Lung (tissue), 12 donors: Measurements from ENCODE around the gene SIGLEC9. TPM values are rescaled to one million over a fixed set of nuclear protein-coding genes. Genes with fewer than 3 reads are reported as not detected.

Source experiments
- ATAC-seq: fragments of 200-7000 bp; cut with Tn5 transposase; one replicate; pipeline ENCODE4 v1.9.1; 2020; ENCODE audit warnings: moderate number of reproducible peaks; ENCODE audit not compliant: insufficient read depth, low FRiP score
- DNase-seq, 3 donors: peaks; one replicate each; pipeline ENCODE4 v3.0.0-alpha.2; 2013 to 2017
- H3K27ac ChIP-seq, 2 donors: one replicate each; pipeline ENCODE4 v1.5.1; 2013; ENCODE audit warnings: mild to moderate bottlenecking in 2 of 2, moderate library complexity in 2 of 2, control low read depth in 1 of 2, inconsistent platforms in 1 of 2, low read depth in 1 of 2, low read length in 1 of 2
- H3K27me3 ChIP-seq, 3 donors: one replicate each; pipeline ENCODE4 v1.5.1; 2013; ENCODE audit warnings: low read length in 2 of 3; ENCODE audit not compliant: control insufficient read depth in 3 of 3, insufficient read depth in 3 of 3
- H3K36me3 ChIP-seq, 4 donors: one replicate each; pipeline ENCODE4 v1.5.1; 2013; ENCODE audit warnings: low read length in 4 of 4, mild to moderate bottlenecking in 1 of 4, moderate library complexity in 1 of 4; ENCODE audit not compliant: control insufficient read depth in 4 of 4, insufficient read depth in 4 of 4
- H3K4me1 ChIP-seq, 5 donors: one replicate each; pipeline ENCODE4 v1.5.1; 2013; ENCODE audit warnings: low read length in 5 of 5, mild to moderate bottlenecking in 2 of 5, moderate library complexity in 1 of 5; ENCODE audit not compliant: control insufficient read depth in 5 of 5, insufficient read depth in 5 of 5
- H3K4me3 ChIP-seq: one replicate; pipeline ENCODE4 v1.5.1; 2013; ENCODE audit warnings: mild to moderate bottlenecking, control low read depth, moderate library complexity
- H3K9ac ChIP-seq, 2 donors: one replicate each; pipeline ENCODE4 v1.5.1; 2013; ENCODE audit warnings: low read length in 2 of 2, control low read depth in 1 of 2; ENCODE audit not compliant: insufficient read depth in 1 of 2
- H3K9me3 ChIP-seq, 4 donors: one replicate each; pipeline ENCODE4 v1.5.1; 2013; ENCODE audit warnings: low read length in 3 of 4, mild to moderate bottlenecking in 1 of 4, moderate library complexity in 1 of 4; ENCODE audit not compliant: control insufficient read depth in 4 of 4, insufficient read depth in 3 of 4
- CTCF ChIP-seq: IDR thresholded peaks from 2 replicates; pipeline ENCODE4 v1.5.1; 2012; ENCODE audit warnings: mild to moderate bottlenecking; ENCODE audit errors: control extremely low read depth, extremely low read depth
- WGBS, 2 donors: extraction: QIAGEN DNeasy Blood & Tissue Kit; methylation state at CpG; one replicate each; pipeline ENCODE4 v1.1.7; 2013; 5-methylcytosine and 5-hydroxymethylcytosine counted together
- polyA plus RNA-seq, 2 donors: library from polyadenylated mRNA; stranded (reverse); fragments of 200-250 nt; gene quantifications; one replicate each; pipeline ENCODE4 v1.2.1, GENCODE V29; 2013
- total RNA-seq, 2 donors: library from RNA; depleted of rRNA in 1 of 2; stranded (reverse); fragments of >200 nt in 1 of 2; gene quantifications; one replicate each; pipeline ENCODE4 v1.2.1, GENCODE V29; 2014 to 2021
- donor health status: control.
- donor health status: control.
- donor health status: Bipolar disorder and iron deficiency.
- donor health status: healthy.
- donor health status: DM: yes; HTN: yes; CAD: no.

The SIGLEC9 gene
- total and polyA plus RNA-seq, 4 donors, result 4.3 to 57.0 (median 15.1) TPM

DNA sequence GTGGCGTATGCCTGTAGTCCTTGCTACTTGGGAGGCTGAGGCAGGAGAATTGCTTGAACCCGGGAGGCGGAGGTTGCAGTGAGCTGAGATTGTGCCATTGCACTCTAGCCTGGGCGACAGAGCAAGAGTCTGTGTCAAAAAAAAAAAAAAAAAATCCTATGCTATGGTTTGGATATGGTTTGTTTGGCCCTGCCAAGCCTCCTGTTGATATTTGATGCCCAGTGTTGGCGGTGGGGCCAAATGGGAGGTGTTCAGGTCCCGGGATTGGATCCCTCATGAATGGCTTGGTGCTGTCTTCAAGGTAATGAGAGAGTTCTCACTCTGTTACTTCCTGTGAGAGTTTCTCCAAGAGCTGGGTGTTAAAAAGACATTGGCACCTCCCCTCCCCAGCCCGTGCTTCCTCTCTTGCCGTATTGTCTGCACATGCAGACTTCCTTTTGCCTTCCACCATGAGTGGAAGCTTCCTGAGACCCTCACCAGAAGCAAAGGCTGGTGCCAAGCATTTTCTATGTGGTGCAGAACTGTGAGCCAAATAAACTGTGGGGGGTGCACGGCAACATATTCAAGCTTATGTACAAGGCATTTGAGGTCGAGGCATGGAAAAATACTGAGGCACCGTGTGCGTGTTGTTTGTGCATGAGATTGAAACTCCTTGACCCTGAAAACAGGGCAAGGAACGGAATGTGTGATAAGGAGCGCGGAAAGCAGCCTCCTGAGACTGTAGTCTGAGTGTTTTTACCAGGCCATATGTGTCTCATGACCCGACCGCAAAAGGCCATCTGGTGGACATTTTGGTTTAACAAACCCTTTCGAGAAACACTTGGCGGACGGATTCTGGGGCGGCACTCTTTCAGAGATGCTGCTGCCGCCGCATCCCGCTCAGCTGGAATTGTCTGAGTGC, 7.3 kb downstream of the SIGLEC9 start:
- no peak overlapping the region for H3K9ac ChIP-seq

GRCh38 chr19:51135004-51135403, 10.3 kb downstream of the SIGLEC9 start:
- Histone ChIP-seq H3K9ac (no peak overlapping the region), H3K4me1 (peaks cover 0 to 11% (median 8%) of the 10 kb centered on the region in 5 donors), H3K27ac (no peak overlapping the region), H3K27me3 (no peaks in the 10 kb centered on the region), H3K4me3 (no peak overlapping the region), H3K9me3 (no peaks in the 10 kb centered on the region), H3K36me3 (no peaks in the 10 kb centered on the region)
- WGBS, 2 donors, result 64 to 80% methylated on average over 5 of the region's 5 CpGs
- no peak for TF ChIP-seq CTCF
- DNase-seq, result no peak
- ATAC-seq, result no peak

More for the DNA sequence above, 7.3 kb downstream of the SIGLEC9 start:
- no peak overlapping the region for H3K4me3 ChIP-seq
- no peaks in the 10 kb centered on the region for H3K27me3 ChIP-seq
- 30 to 46% methylated on average over 24 of the region's 24 CpGs for WGBS, 2 donors
- TF ChIP-seq CTCF, result no peak
- H3K4me1 ChIP-seq, result peaks cover 0 to 25% (median 17%) of the 10 kb centered on the region in 5 donors
- ATAC-seq, result no peak
- H3K36me3 ChIP-seq, result no peaks in the 10 kb centered on the region
- H3K27ac ChIP-seq, result peak overlapping the region in 1 of 2 donors; percentile 85
- peak; percentile 65 to 77 (median 69) for DNase-seq
- H3K9me3 ChIP-seq, result no peaks in the 10 kb centered on the region

- no peak for TF ChIP-seq CTCF
- peaks cover 0 to 11% (median 6%) of the 10 kb centered on the region in 5 donors for H3K4me1 ChIP-seq
- H3K9ac ChIP-seq, result no peak overlapping the region
- H3K36me3 ChIP-seq, result no peaks in the 10 kb centered on the region
- DNase-seq, result no peak
- no peaks in the 10 kb centered on the region for H3K9me3 ChIP-seq
- H3K4me3 ChIP-seq, result no peak overlapping the region
- peaks cover 0 to 6% (median 0%) of the 10 kb centered on the region in 3 donors for H3K27me3 ChIP-seq
- H3K27ac ChIP-seq, result peak overlapping the region in 1 of 2 donors; percentile 66
- no peak for ATAC-seq
- WGBS, 2 donors, result 84 to 87% methylated on average over 8 of the region's 8 CpGs
These were observed 11.5 kb downstream of the SIGLEC9 start for GRCh38 chr19:51135986-51136762.
